Hepatocyte (in vitro differentiated cells): ENCODE data around the gene RBFOX2.

Experiments used
- EZH2 ChIP-seq: fragments of 200-600 bp; sonication (generic); IDR thresholded peaks from 2 replicates; pipeline ENCODE4 v1.6.1; 2016; ENCODE audit warnings: antibody characterized with exemption, mild to moderate bottlenecking, borderline replicate concordance
- TF ChIP-seq, protein P1 (sequence below): fragments of 200-600 bp; sonication (generic); IDR thresholded peaks from 2 replicates; pipeline ENCODE4 v1.5.1; 2016; ENCODE audit warnings: antibody characterized with exemption, mild to moderate bottlenecking; ENCODE audit not compliant: poor library complexity

GRCh38 chr22:35921777-35922176 lies 106.8 kb downstream of the RBFOX2 start:
- TF ChIP-seq, protein P1, sequence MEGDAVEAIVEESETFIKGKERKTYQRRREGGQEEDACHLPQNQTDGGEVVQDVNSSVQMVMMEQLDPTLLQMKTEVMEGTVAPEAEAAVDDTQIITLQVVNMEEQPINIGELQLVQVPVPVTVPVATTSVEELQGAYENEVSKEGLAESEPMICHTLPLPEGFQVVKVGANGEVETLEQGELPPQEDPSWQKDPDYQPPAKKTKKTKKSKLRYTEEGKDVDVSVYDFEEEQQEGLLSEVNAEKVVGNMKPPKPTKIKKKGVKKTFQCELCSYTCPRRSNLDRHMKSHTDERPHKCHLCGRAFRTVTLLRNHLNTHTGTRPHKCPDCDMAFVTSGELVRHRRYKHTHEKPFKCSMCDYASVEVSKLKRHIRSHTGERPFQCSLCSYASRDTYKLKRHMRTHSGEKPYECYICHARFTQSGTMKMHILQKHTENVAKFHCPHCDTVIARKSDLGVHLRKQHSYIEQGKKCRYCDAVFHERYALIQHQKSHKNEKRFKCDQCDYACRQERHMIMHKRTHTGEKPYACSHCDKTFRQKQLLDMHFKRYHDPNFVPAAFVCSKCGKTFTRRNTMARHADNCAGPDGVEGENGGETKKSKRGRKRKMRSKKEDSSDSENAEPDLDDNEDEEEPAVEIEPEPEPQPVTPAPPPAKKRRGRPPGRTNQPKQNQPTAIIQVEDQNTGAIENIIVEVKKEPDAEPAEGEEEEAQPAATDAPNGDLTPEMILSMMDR, result peak; percentile 63
- TF ChIP-seq EZH2, result no peak
